ENCODE results near the gene SOX30. TPM values are rescaled to one million over a fixed set of nuclear protein-coding genes. Genes with fewer than 3 reads are reported as not detected.
A peak's percentile ranks its signal among the peaks of the same experiment; 100 is the strongest.

SOX30 gene
- total RNA-seq, 1 experiment from 2014 or later = 0.46 TPM

GRCh38 chr5:157651623-157652376 is 438 bp downstream of the SOX30 start:
- POLR2A ChIA-PET = interaction anchor here (0.6 to 1.8 kb wide), 3 partner anchors 33 to 80 kb away, joined by 3 to 5 read pairs (median 4); partner anchors contain the start of gene THG1L
- DNase-seq (ENCODE audit: low spot score) (peak; percentile 89), ATAC-seq (peak; percentile 94)
- Mint-ChIP-seq H3K36me3 (peaks cover 22% of the 10 kb centered on the region), H3K27me3 (ENCODE audit: low read depth) (peaks cover 45% of the 10 kb centered on the region), H3K9me3 (peaks cover 38% of the 10 kb centered on the region), H3K4me1 (no peaks in the 10 kb centered on the region), H3K27ac (no peak overlapping the region), H3K4me3 (peak overlapping the region; percentile 57)
- CTCF ChIA-PET = interaction anchor here (0.5 to 1.7 kb wide), 9 partner anchors 14 to 424 kb away, joined by 3 to 18 read pairs (median 4); partner anchors contain the start of gene LSM11
- no peak for TF ChIP-seq OVOL2 (CRISPR knock-in tag; IDR thresholded peaks at IDR 0.05; ENCODE audit: borderline replicate concordance)
- no peak for TF ChIP-seq ZNF423 (CRISPR knock-in tag; IDR thresholded peaks at IDR 0.05)
- TF ChIP-seq, protein P1, sequence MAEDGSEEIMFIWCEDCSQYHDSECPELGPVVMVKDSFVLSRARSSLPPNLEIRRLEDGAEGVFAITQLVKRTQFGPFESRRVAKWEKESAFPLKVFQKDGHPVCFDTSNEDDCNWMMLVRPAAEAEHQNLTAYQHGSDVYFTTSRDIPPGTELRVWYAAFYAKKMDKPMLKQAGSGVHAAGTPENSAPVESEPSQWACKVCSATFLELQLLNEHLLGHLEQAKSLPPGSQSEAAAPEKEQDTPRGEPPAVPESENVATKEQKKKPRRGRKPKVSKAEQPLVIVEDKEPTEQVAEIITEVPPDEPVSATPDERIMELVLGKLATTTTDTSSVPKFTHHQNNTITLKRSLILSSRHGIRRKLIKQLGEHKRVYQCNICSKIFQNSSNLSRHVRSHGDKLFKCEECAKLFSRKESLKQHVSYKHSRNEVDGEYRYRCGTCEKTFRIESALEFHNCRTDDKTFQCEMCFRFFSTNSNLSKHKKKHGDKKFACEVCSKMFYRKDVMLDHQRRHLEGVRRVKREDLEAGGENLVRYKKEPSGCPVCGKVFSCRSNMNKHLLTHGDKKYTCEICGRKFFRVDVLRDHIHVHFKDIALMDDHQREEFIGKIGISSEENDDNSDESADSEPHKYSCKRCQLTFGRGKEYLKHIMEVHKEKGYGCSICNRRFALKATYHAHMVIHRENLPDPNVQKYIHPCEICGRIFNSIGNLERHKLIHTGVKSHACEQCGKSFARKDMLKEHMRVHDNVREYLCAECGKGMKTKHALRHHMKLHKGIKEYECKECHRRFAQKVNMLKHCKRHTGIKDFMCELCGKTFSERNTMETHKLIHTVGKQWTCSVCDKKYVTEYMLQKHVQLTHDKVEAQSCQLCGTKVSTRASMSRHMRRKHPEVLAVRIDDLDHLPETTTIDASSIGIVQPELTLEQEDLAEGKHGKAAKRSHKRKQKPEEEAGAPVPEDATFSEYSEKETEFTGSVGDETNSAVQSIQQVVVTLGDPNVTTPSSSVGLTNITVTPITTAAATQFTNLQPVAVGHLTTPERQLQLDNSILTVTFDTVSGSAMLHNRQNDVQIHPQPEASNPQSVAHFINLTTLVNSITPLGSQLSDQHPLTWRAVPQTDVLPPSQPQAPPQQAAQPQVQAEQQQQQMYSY (CRISPR knock-in tag; IDR thresholded peaks at IDR 0.05) = peak; percentile 72
- no peak for TF ChIP-seq JAZF1 (CRISPR knock-in tag; IDR thresholded peaks at IDR 0.05)
- no peak for TF ChIP-seq ZNF416 (CRISPR knock-in tag; IDR thresholded peaks at IDR 0.05)
- TF ChIP-seq, protein P2, sequence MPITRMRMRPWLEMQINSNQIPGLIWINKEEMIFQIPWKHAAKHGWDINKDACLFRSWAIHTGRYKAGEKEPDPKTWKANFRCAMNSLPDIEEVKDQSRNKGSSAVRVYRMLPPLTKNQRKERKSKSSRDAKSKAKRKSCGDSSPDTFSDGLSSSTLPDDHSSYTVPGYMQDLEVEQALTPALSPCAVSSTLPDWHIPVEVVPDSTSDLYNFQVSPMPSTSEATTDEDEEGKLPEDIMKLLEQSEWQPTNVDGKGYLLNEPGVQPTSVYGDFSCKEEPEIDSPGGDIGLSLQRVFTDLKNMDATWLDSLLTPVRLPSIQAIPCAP (CRISPR knock-in tag; IDR thresholded peaks at IDR 0.05) = peak; percentile 97
- TF ChIP-seq ZNF396 (CRISPR knock-in tag; IDR thresholded peaks at IDR 0.05; ENCODE audit: borderline replicate concordance) = no peak
- no peak for TF ChIP-seq PRRX2 (CRISPR knock-in tag; IDR thresholded peaks at IDR 0.05)
- TF ChIP-seq SOX15 (CRISPR knock-in tag; IDR thresholded peaks at IDR 0.05) = no peak
- TF ChIP-seq, protein P3, sequence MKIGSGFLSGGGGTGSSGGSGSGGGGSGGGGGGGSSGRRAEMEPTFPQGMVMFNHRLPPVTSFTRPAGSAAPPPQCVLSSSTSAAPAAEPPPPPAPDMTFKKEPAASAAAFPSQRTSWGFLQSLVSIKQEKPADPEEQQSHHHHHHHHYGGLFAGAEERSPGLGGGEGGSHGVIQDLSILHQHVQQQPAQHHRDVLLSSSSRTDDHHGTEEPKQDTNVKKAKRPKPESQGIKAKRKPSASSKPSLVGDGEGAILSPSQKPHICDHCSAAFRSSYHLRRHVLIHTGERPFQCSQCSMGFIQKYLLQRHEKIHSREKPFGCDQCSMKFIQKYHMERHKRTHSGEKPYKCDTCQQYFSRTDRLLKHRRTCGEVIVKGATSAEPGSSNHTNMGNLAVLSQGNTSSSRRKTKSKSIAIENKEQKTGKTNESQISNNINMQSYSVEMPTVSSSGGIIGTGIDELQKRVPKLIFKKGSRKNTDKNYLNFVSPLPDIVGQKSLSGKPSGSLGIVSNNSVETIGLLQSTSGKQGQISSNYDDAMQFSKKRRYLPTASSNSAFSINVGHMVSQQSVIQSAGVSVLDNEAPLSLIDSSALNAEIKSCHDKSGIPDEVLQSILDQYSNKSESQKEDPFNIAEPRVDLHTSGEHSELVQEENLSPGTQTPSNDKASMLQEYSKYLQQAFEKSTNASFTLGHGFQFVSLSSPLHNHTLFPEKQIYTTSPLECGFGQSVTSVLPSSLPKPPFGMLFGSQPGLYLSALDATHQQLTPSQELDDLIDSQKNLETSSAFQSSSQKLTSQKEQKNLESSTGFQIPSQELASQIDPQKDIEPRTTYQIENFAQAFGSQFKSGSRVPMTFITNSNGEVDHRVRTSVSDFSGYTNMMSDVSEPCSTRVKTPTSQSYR (CRISPR knock-in tag; IDR thresholded peaks at IDR 0.05) = peak; percentile 96
- TF ChIP-seq USF2 (CRISPR knock-in tag; IDR thresholded peaks at IDR 0.05) = peak; percentile 36; the same call in 1 of the 2 replicates
- TF ChIP-seq, protein P4, sequence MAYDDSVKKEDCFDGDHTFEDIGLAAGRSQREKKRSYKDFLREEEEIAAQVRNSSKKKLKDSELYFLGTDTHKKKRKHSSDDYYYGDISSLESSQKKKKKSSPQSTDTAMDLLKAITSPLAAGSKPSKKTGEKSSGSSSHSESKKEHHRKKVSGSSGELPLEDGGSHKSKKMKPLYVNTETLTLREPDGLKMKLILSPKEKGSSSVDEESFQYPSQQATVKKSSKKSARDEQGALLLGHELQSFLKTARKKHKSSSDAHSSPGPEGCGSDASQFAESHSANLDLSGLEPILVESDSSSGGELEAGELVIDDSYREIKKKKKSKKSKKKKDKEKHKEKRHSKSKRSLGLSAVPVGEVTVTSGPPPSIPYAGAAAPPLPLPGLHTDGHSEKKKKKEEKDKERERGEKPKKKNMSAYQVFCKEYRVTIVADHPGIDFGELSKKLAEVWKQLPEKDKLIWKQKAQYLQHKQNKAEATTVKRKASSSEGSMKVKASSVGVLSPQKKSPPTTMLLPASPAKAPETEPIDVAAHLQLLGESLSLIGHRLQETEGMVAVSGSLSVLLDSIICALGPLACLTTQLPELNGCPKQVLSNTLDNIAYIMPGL (CRISPR knock-in tag; IDR thresholded peaks at IDR 0.05) = peak; percentile 97
- peak; percentile 87 for TF ChIP-seq CREB1 (CRISPR knock-in tag; IDR thresholded peaks at IDR 0.05)
- TF ChIP-seq NFE2L1 (CRISPR knock-in tag; IDR thresholded peaks at IDR 0.05) = peak; percentile 90; the same call in 1 of the 2 replicates
- TF ChIP-seq NFATC4 (CRISPR knock-in tag; IDR thresholded peaks at IDR 0.05) = no peak
- TF ChIP-seq, protein P5, sequence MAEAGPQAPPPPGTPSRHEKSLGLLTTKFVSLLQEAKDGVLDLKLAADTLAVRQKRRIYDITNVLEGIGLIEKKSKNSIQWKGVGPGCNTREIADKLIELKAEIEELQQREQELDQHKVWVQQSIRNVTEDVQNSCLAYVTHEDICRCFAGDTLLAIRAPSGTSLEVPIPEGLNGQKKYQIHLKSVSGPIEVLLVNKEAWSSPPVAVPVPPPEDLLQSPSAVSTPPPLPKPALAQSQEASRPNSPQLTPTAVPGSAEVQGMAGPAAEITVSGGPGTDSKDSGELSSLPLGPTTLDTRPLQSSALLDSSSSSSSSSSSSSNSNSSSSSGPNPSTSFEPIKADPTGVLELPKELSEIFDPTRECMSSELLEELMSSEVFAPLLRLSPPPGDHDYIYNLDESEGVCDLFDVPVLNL (CRISPR knock-in tag; IDR thresholded peaks at IDR 0.05; ENCODE audit: borderline replicate concordance, low read depth) = 0 out of 2 replicates have a peak, but pooled peaks have one; percentile 82
- TF ChIP-seq ATF6 (CRISPR knock-in tag; IDR thresholded peaks at IDR 0.05) = no peak
- TF ChIP-seq ETV6 (CRISPR knock-in tag; IDR thresholded peaks at IDR 0.05) = peak; percentile 96
- TF ChIP-seq GABPB1 (CRISPR knock-in tag; IDR thresholded peaks at IDR 0.05) = no peak
- peak; percentile 96 for TF ChIP-seq RELA (CRISPR knock-in tag; IDR thresholded peaks at IDR 0.05; ENCODE audit: borderline replicate concordance)
- peak; percentile 99 for TF ChIP-seq FOXP1 (CRISPR knock-in tag; IDR thresholded peaks at IDR 0.05; ENCODE audit: borderline replicate concordance)
- TF ChIP-seq MXD4 (CRISPR knock-in tag; IDR thresholded peaks at IDR 0.05; ENCODE audit: borderline replicate concordance) = no peak
- TF ChIP-seq, protein P6, sequence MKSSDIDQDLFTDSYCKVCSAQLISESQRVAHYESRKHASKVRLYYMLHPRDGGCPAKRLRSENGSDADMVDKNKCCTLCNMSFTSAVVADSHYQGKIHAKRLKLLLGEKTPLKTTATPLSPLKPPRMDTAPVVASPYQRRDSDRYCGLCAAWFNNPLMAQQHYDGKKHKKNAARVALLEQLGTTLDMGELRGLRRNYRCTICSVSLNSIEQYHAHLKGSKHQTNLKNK (CRISPR knock-in tag; IDR thresholded peaks at IDR 0.05) = no peak

All from WTC11 (cell line).